ENCODE results near the gene PARVA.

Gene PARVA

GRCh38 chr11:12433571-12434324 is 56.4 kb downstream of the PARVA start:
- DNase-seq, result no peak

DNA sequence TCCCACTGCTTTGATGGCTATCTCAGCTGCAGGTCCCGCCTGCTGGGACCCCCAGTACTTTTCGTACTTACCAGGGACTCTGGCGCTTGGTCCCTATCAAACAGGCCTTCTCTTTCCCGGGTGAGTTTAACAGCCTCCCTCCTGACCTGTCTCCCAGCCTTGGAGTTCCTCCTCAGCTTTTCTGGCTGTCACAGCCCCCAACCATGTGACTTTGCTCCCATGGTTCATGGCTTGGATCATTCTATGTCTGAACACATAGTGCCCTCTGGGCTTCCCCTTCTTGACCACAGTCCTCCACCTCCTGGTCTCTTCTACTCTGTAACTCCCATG is 56.9 kb downstream of the PARVA start:
- DNase-seq, result no peak

- no peak for DNase-seq
Observed at GRCh38 chr11:12435264-12435663, 57.9 kb downstream of the PARVA start.

DNA sequence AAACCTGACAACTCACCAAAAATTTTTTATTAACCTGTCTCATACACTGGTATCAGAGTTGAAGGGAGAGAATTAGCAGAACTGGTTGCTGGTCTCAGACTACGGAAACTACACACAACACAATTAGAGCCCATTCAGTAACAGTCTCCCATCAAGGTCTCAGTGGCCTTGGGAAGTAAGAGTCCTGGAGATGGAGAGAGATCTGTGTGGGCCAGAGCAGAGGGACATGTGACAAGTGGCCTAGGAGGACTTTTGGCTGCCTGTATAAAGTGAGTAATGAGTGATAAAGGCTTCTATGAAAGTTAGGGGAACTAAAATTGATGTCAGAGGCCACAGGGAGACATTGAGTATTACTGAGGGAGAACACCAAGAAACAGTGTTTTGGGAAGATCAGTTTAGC is 58.9 kb downstream of the PARVA start:
- no peak for DNase-seq

- DNase-seq, result no peak
Observed at GRCh38 chr11:12438291-12438690, 60.9 kb downstream of the PARVA start.

- DNase-seq, result no peak
Observed at GRCh38 chr11:12439615-12440014, 62.2 kb downstream of the PARVA start.

GRCh38 chr11:12440565-12440964 is 63.2 kb downstream of the PARVA start:
- no peak for DNase-seq

GRCh38 chr11:12441231-12441861 is 64.0 kb downstream of the PARVA start:
- no peak for DNase-seq

- DNase-seq, result no peak
Observed at GRCh38 chr11:12444601-12445000, 67.2 kb downstream of the PARVA start.

- no peak for DNase-seq
Observed at GRCh38 chr11:12445001-12445400, 67.6 kb downstream of the PARVA start.

GRCh38 chr11:12446863-12447262 is 69.5 kb downstream of the PARVA start:
- no peak for DNase-seq

DNA sequence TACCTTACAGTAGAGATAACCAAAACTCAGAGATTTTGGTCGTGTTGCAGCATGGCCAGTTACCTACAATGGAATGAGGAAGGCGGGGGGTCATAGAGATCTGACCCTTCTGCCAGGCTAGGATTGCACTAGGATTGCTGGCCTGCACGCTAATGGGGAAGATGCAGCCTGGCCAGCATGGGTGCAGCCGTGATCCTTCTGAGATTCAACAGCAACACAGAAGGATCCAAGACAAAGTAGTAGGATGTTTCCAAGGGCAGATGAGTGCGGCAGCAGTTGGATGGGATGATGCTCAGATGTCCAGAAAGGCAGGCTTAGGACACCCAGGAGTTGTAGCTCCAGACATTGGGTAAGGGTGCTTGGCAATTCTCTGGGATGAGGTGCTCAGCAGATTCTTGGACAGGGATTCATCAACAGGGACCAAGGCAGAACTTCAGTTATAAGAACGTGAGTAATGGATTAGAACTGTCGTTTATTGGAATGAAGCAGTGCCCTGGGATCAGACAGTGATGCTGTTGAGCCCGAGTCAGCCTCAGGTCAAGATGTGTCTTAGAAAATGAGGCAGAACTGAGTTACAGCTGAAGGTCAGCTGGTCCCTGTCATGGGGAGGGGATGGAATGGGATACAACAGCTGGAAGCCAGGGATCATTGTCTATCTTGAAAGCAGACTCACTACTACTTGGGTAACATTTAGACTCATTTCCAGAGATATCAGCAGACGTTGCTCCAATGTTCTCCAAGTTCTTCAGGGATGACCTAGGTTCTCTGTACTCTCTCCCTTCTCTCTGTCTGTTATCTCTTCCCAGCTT is 71.0 kb downstream of the PARVA start:
- no peak for DNase-seq

DNA sequence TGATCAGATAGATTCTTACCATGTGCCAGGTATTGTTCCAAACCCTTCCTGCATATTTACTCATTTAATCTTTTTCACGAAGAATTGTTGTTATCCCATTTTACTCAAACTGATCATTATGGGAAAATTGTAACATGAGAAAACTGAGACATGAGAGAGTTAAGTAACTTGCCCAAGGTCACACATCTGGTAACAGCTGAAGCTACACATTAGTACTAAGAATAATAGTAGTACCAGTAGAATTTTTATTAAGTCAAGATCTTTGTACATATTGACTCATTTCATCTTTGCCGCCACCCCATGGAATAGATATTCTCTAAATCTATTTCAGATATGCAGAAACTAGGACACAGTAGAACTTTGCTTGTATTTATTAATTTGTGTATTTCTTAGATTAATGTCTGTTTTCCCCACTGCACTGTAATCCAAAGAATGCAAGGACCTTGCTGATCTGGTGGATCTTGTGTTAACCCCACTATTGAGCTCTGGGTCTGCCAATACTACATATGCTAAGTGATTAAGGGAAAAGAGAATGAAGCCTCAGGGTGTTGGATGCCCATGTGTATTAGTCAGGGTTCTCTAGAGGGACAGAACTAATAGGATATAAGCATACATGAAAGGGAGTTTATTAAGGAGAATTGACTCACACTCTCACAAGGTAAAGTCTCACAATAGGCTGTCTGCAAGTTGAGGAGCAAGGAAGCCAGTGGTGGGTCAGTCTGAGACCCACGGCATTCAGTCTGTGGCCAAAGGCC is 72.8 kb downstream of the PARVA start:
- DNase-seq, result no peak

- DNase-seq, result no peak
Observed at GRCh38 chr11:12451179-12451814, 73.9 kb downstream of the PARVA start.

DNA sequence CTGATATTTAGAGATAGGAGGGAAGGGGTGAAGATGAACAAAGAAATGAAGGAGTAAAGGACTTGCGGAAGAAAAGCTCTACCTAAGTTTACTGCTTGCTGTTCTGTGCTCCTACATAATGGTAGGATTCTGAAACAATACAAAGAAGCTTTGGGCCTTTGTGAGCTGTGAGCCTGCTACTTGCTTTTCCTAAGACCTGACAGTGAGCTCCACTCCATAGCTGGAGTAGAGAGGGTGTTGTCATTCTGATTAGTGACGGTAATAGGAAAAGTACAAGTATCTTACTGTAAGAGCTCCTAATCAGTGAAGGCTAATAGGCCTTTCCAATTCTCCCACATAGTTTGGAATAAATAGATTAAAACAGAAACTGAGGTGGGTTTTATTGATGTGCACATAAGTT is 75.9 kb downstream of the PARVA start:
- no peak for DNase-seq

GRCh38 chr11:12454782-12455181 is 77.4 kb downstream of the PARVA start:
- DNase-seq, result no peak

- DNase-seq, result no peak
Observed at GRCh38 chr11:12455938-12456337, 78.6 kb downstream of the PARVA start.

- DNase-seq, result no peak
Observed at GRCh38 chr11:12456651-12457579, 79.5 kb downstream of the PARVA start.

DNA sequence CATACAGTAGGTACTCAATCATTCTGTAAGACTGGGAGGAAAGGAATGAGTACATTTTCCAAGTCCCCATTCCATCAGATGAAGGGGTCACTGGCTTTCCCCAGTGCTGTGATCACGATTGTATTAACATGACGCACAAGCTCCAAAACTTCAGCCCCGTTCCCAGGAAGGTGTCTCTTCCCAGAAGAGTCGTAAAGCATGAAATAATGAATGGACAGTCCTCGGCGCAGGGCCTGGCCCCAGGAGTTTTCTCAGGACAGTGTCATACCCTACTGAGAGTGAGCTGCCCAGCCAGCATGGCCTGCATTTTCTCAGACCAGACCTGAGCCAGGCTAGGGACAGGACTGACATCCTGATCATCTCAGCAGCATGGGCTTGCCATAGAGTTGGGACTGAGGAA is 80.7 kb downstream of the PARVA start:
- no peak for DNase-seq

GRCh38 chr11:12459374-12459773 is 82.0 kb downstream of the PARVA start:
- no peak for DNase-seq

DNA sequence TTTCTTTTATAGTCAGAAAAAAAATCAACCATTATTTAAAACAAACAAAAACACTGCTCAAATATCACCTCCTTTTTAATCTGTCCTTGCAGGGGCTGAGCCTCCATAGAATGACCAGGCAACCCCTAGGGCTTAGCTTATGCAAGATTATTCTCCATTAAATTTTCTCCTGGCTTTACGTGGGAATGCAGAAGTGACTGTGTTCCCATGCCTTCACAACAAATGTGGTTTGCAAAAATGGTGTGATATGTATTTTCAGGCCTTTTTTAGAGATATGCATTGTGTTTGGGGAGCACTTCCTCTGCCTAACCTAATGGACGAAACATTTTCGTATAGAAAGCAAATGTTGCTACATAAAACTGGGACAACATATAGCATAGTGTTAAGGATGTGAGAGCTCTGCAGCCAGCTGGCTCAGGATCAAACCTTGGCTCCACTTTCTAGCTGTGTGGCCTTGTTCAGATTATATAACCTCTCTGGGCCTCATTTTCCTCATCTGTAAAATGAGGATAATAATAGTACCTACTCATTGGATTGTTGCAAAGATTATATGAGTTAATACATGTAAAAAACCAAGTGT is 82.6 kb downstream of the PARVA start:
- DNase-seq, result no peak
